ENCODE results near the gene ZNF557. TPM values are rescaled to one million over a fixed set of nuclear protein-coding genes. Genes with fewer than 3 reads are reported as not detected.

The ZNF557 gene
- total RNA-seq, 2 experiments from 2014 or later = 15.8 to 17.4 TPM

GRCh38 chr19:7072541-7072940 is 3.0 kb downstream of the ZNF557 start:
- ChIA-PET POLR2A (no interaction called here), CTCF (no interaction called here)
- Mint-ChIP-seq H3K9me3 (peaks cover 1% of the 10 kb centered on the region), H3K27ac (peak overlapping the region; percentile 49), H3K27me3 (no peaks in the 10 kb centered on the region), H3K4me3 (peak overlapping the region; percentile 83), H3K36me3 (ENCODE audit: low read depth) (peaks cover 75% of the 10 kb centered on the region), H3K4me1 (ENCODE audit: low read depth) (peaks cover 25% of the 10 kb centered on the region)
- DNase-seq (no peak), ATAC-seq (ENCODE audit: poor library complexity) (no peak)
- Histone ChIP-seq H3K27me3 (ENCODE audit: control insufficient read depth in 1 of 2, insufficient read depth in 2 of 2, low read length in 2 of 2) (no peaks in the 10 kb centered on the region), H3K36me3 (ENCODE audit: insufficient read depth, low read length) (peaks cover 62% of the 10 kb centered on the region), H3K9me3 (ENCODE audit: control insufficient read depth in 1 of 2, insufficient read depth in 1 of 2, low read length in 2 of 2) (peaks cover 28 to 37% of the 10 kb centered on the region in 2 experiments), H3K4me1 (ENCODE audit: insufficient read depth, low read length) (peaks cover 21% of the 10 kb centered on the region), H3K4me3 (ENCODE audit: low read length) (no peak overlapping the region), H3K27ac (ENCODE audit: low read depth in 1 of 2, low read length in 2 of 2) (no peak overlapping the region)
- no peak for TF ChIP-seq CTCF (IDR thresholded peaks at IDR 0.05)
- intact Hi-C loops (cut with DNase I, micrococcal nuclease) = no loop called here

GRCh38 chr19:7074705-7075282 is 5.3 kb downstream of the ZNF557 start:
- POLR2A ChIA-PET = no interaction called here

GRCh38 chr19:7076151-7076550 is 6.6 kb downstream of the ZNF557 start:
- H3K4me3 Mint-ChIP-seq = no peak overlapping the region
- Histone ChIP-seq H3K36me3 (ENCODE audit: insufficient read depth, low read length) (peaks cover 95% of the 10 kb centered on the region), H3K27ac (ENCODE audit: low read depth in 1 of 2, low read length in 2 of 2) (no peak overlapping the region), H3K4me3 (ENCODE audit: low read length) (no peak overlapping the region), H3K4me1 (ENCODE audit: insufficient read depth, low read length) (no peaks in the 10 kb centered on the region), H3K9me3 (ENCODE audit: control insufficient read depth in 1 of 2, insufficient read depth in 1 of 2, low read length in 2 of 2) (peaks cover 64% of the 10 kb centered on the region in 2 experiments), H3K27me3 (ENCODE audit: control insufficient read depth in 1 of 2, insufficient read depth in 2 of 2, low read length in 2 of 2) (no peaks in the 10 kb centered on the region)
- ATAC-seq (ENCODE audit: poor library complexity) = no peak
- ChIA-PET CTCF (interaction anchor here (0.7 kb wide), 1 partner anchor 115 kb away, joined by 3 read pairs; no protein-coding TSS in a partner anchor), POLR2A (interaction anchor here (0.6 kb wide), 1 partner anchor 1511 kb away, joined by 4 read pairs; no protein-coding TSS in a partner anchor)
- peaks cover 10% of the 10 kb centered on the region for H3K4me1 Mint-ChIP-seq (ENCODE audit: low read depth)
- H3K36me3 Mint-ChIP-seq (ENCODE audit: low read depth) = peaks cover 92% of the 10 kb centered on the region
- intact Hi-C loops (cut with DNase I, micrococcal nuclease) = no loop called here
- DNase-seq = no peak
- no peak for TF ChIP-seq CTCF (IDR thresholded peaks at IDR 0.05)
- peaks cover 5% of the 10 kb centered on the region for H3K9me3 Mint-ChIP-seq
- no peak overlapping the region for H3K27ac Mint-ChIP-seq
- H3K27me3 Mint-ChIP-seq = no peaks in the 10 kb centered on the region

More at GRCh38 chr19:7074705-7075282, 5.3 kb downstream of the ZNF557 start:
- H3K9me3 Mint-ChIP-seq = peaks cover 5% of the 10 kb centered on the region
- intact Hi-C loops (cut with DNase I, micrococcal nuclease) = no loop called here
- ATAC-seq (ENCODE audit: poor library complexity) (no peak), DNase-seq (no peak)
- Histone ChIP-seq H3K9me3 (ENCODE audit: control insufficient read depth in 1 of 2, insufficient read depth in 1 of 2, low read length in 2 of 2) (peaks cover 51 to 53% of the 10 kb centered on the region in 2 experiments), H3K27ac (ENCODE audit: low read depth in 1 of 2, low read length in 2 of 2) (no peak overlapping the region), H3K4me3 (ENCODE audit: low read length) (no peak overlapping the region), H3K27me3 (ENCODE audit: control insufficient read depth in 1 of 2, insufficient read depth in 2 of 2, low read length in 2 of 2) (no peaks in the 10 kb centered on the region), H3K4me1 (ENCODE audit: insufficient read depth, low read length) (peaks cover 11% of the 10 kb centered on the region), H3K36me3 (ENCODE audit: insufficient read depth, low read length) (peaks cover 85% of the 10 kb centered on the region)
- H3K27ac Mint-ChIP-seq = no peak overlapping the region
- H3K4me1 Mint-ChIP-seq (ENCODE audit: low read depth) = peaks cover 15% of the 10 kb centered on the region
- H3K4me3 Mint-ChIP-seq = no peak overlapping the region
- CTCF ChIA-PET = no interaction called here
- no peak for TF ChIP-seq CTCF (IDR thresholded peaks at IDR 0.05)
- H3K36me3 Mint-ChIP-seq (ENCODE audit: low read depth) = peaks cover 89% of the 10 kb centered on the region
- H3K27me3 Mint-ChIP-seq = no peaks in the 10 kb centered on the region
